Upper lobe of right lung (tissue), 1 donor: ENCODE data around the gene HNRNPC. TPM values are rescaled to one million over a fixed set of nuclear protein-coding genes. Genes with fewer than 3 reads are reported as not detected.

Source experiments
- ATAC-seq: fragments of 200-7000 bp; cut with Tn5 transposase; one replicate; pipeline ENCODE4 v1.9.1; 2020; ENCODE audit warnings: mild to moderate bottlenecking, moderate library complexity
- DNase-seq: peaks from one replicate; pipeline ENCODE4 v3.0.0-alpha.2; 2020
- H3K27ac ChIP-seq: fragments of 200-600 bp; one replicate; pipeline ENCODE4 v1.8.0; 2022
- H3K27me3 ChIP-seq: fragments of 200-600 bp; one replicate; pipeline ENCODE4 v1.8.0; 2022; ENCODE audit warnings: mild to moderate bottlenecking
- H3K36me3 ChIP-seq: fragments of 200-600 bp; one replicate; pipeline ENCODE4 v1.8.0; 2022
- H3K4me1 ChIP-seq: fragments of 200-600 bp; one replicate; pipeline ENCODE4 v1.8.0; 2022
- H3K4me3 ChIP-seq: fragments of 200-600 bp; one replicate; pipeline ENCODE4 v1.8.0; 2022; ENCODE audit warnings: mild to moderate bottlenecking
- H3K9me3 ChIP-seq: fragments of 200-600 bp; one replicate; pipeline ENCODE4 v1.8.0; 2022
- intact Hi-C: fragments of 100-400 bp; cut with DNase I; formaldehyde crosslinking; loops from one replicate; pipeline ENCODE4 v1.11.0; 2022
- total RNA-seq: library from RNA; stranded (reverse); fragmentation: NEBNext Ultra II Directional; extraction: Animal tissue kit (Norgen Biotek cat#: 25700); gene quantifications from one replicate; pipeline ENCODE4 v1.2.1, GENCODE V29; 2021
- TF ChIP-seq, protein P1 (sequence below): fragments of 200-600 bp; IDR thresholded peaks from one replicate; pipeline ENCODE4 v1.8.0; 2022; ENCODE audit warnings: antibody characterized with exemption
- donor health status: DM: no; HTN: yes; CAD: no; lungs with severe emphysema.

The HNRNPC gene
- total RNA-seq, 1 donor from 2014 or later: 368 TPM

DNA sequence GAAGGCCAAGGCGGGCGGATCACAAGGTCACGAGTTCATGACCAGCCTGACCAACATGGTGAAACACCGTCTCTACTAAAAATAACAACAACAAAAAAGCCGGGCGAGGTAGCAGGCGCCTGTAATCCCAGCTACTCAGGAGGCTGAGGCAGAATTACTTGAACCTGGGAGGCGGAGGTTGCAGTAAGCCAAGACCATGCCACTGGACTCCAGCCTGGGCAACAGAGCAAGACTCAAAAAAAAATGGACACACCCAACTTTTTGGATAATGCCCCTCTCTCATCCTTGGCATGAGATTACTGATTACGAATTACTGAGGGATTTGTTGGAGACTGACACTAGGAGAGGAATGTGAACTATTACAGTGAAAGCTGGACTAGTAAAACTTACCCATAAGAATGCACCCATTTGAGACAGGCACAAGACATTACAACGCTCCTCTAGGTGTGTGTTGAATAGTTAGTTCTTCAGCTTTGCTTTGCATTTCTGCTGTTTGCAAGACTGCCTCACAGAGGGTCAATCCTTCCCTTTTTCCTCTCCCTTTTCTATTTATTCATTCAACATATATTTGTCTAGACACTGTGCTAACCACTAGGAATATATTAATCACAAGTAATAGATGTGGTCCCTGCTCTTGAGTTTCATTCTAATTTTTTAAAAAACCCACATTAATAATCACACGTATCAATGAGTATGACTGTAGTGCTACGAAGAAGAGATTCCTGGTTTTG, 67.3 kb downstream of the HNRNPC start:
- no peak for ATAC-seq
- Histone ChIP-seq H3K4me3 (no peak overlapping the region), H3K4me1 (peaks cover 1% of the 10 kb centered on the region), H3K9me3 (no peaks in the 10 kb centered on the region), H3K27me3 (no peaks in the 10 kb centered on the region), H3K27ac (no peak overlapping the region), H3K36me3 (peaks cover 15% of the 10 kb centered on the region)
- DNase-seq: no peak
- intact Hi-C loops: no loop called here
- TF ChIP-seq, protein P1, sequence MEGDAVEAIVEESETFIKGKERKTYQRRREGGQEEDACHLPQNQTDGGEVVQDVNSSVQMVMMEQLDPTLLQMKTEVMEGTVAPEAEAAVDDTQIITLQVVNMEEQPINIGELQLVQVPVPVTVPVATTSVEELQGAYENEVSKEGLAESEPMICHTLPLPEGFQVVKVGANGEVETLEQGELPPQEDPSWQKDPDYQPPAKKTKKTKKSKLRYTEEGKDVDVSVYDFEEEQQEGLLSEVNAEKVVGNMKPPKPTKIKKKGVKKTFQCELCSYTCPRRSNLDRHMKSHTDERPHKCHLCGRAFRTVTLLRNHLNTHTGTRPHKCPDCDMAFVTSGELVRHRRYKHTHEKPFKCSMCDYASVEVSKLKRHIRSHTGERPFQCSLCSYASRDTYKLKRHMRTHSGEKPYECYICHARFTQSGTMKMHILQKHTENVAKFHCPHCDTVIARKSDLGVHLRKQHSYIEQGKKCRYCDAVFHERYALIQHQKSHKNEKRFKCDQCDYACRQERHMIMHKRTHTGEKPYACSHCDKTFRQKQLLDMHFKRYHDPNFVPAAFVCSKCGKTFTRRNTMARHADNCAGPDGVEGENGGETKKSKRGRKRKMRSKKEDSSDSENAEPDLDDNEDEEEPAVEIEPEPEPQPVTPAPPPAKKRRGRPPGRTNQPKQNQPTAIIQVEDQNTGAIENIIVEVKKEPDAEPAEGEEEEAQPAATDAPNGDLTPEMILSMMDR: no peak

DNA sequence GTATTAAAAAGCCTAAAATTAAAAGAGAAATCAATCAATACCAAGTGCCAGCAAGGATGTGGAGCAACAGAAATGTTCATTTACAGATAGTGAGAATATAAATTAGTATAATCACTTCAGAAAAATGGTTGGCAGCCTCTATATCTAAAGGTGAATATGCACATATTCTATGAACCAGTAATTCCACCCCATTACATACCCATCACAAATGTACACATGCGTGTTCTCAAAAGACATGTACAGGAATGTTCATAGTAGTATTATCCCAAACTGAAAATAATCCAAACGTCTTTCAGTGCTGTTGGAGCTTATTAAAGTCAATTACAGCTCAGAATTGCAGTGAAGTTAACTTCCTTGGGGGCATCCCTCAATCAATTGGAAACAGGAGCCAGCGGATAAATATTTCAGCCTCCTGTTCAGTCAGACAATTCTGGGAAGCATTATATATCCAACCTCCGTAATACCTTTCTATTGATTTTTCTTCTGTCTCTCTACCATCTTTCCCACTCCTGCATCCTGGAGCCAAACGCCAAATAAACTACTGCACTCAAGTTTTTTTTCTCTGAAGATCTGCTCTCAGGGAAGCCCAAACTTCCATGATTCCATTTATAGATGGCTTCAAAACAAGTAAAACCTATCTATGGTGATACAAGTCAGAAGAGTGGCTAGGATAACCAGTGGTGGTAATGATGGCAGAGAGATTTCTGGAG, 68.3 kb downstream of the HNRNPC start:
- Histone ChIP-seq H3K27ac (no peak overlapping the region), H3K27me3 (no peaks in the 10 kb centered on the region), H3K4me1 (no peaks in the 10 kb centered on the region), H3K9me3 (no peaks in the 10 kb centered on the region), H3K4me3 (no peak overlapping the region), H3K36me3 (peaks cover 8% of the 10 kb centered on the region)
- intact Hi-C loops: no loop called here
- ATAC-seq: no peak
- TF ChIP-seq, protein P1: no peak
- no peak for DNase-seq

DNA sequence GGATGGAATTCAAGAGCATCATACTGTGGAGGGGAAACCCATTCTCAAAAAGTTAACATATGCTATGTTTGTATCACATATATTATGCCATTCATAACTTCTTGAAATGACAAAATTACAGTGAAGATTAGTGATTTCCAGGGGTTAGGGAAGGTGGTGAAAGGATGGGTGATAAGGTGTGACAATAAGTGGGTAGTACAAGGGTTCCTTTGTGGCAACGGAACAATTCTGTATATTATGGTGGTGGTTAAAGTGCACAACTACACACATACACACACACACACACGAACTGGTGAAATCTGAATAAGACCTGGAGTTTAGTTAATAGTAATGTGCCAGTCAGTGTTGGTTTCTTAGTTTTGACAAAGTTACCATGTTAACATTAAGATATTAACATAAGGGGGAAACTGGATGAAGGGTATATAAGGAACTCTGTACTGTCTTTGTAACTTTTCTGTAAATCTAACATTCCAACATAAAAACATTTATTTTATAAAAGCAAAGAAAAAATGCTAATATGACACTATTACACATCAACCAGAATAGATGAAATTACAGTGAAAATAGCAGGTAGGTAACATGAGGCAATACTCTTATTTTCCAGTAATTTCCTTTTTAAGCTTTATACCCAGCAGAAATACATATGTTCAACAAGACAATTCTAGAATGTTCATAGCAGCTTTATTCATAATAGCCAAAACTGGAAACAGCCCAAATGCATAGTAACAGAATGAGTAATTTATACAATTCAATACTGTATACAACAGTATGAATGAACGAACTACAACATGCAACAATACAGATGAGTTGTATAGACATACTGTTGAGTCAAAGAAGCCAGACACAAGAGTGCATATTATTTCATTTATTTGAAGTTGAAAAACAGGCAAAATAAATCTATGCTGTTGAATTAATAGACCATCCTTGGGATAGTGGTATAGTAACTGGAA, 69.4 kb downstream of the HNRNPC start:
- Histone ChIP-seq H3K9me3 (no peaks in the 10 kb centered on the region), H3K27me3 (no peaks in the 10 kb centered on the region), H3K27ac (no peak overlapping the region), H3K4me1 (no peaks in the 10 kb centered on the region), H3K4me3 (no peak overlapping the region), H3K36me3 (peaks cover 3% of the 10 kb centered on the region)
- ATAC-seq: no peak
- intact Hi-C loops: no loop called here
- TF ChIP-seq, protein P1: no peak
- no peak for DNase-seq

DNA sequence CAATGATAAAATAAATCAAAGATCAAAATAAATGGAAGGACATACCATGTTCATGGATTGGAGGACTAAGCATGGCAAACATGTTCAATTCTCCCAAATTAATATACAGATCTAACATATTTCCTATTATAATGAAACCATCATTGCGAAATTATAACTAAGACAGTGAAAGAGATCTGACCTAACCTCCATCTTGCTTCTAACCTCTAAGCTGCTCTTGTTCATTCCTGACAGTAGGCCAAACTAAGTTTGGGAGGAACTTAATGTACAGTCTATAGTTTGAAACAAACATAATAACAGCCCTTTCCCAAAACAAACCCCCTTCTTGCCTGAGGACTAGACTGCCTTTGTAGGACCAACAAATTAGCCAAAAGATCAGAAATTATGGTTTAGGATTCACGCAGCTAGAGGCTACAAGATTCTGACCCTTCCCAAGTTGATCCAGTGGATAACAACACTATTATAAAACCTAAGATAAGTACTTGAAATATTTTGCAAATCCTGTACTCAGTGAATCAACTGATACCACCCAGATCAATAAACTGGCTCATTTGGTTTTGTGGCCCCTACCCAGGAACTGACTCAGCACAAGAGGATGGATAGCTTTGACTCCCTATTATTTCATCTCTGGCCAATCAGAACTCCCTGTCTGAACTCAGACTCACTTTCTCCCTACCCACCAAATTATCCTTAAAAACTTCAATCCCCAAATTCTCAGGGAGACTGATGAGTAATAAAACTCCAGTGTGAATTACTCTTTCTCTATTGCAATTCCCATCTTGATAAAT, 71.6 kb downstream of the HNRNPC start:
- intact Hi-C loops: no loop called here
- Histone ChIP-seq H3K9me3 (no peaks in the 10 kb centered on the region), H3K27ac (no peak overlapping the region), H3K4me1 (no peaks in the 10 kb centered on the region), H3K36me3 (no peaks in the 10 kb centered on the region), H3K27me3 (no peaks in the 10 kb centered on the region), H3K4me3 (no peak overlapping the region)
- DNase-seq (no peak), ATAC-seq (no peak)
- TF ChIP-seq, protein P1: no peak

DNA sequence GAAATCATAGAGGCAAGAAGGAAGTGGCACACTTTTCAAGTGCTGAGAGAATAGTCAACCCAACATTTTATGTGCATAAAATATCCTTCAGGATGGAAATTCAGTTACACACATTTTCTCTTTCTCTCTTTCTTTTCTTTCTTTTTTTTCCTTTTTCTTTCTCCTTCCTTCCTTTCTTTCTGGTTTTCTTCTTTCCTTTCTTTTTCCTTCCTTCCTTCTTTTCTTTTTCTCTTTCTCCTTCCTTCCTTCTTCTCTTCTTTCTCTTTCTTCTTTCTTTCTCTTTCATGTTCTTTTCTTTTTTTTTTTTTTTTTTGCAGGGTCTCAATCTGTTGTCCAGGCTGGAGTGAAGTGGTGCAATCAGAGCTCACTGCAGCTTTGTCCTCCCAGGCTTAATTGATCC, 74.6 kb downstream of the HNRNPC start:
- H3K27me3 ChIP-seq: no peaks in the 10 kb centered on the region
- H3K36me3 ChIP-seq: no peaks in the 10 kb centered on the region
- H3K27ac ChIP-seq: no peak overlapping the region
- H3K4me1 ChIP-seq: peaks cover 8% of the 10 kb centered on the region
- intact Hi-C loops: no loop called here
- TF ChIP-seq, protein P1: no peak
- no peak overlapping the region for H3K4me3 ChIP-seq
- DNase-seq (no peak), ATAC-seq (no peak)
- no peaks in the 10 kb centered on the region for H3K9me3 ChIP-seq
